OCI-LY1 (cell line): Measurements from ENCODE around the gene ALOX15.

Source experiments
- EZH2 ChIP-seq: fragments of 200-600 bp; sonication (generic), shearing (Covaris generic); IDR thresholded peaks from 2 replicates; pipeline ENCODE4 v1.8.0; 2017; ENCODE audit warnings: borderline replicate concordance, mixed run types, mild to moderate bottlenecking, antibody characterized with exemption, low read length, moderate library complexity, mixed read lengths
- TF ChIP-seq, protein P1 (sequence below): fragments of 200-600 bp; sonication (generic), shearing (Covaris generic); IDR thresholded peaks from 2 replicates; pipeline ENCODE4 v1.5.1; 2017; ENCODE audit warnings: mild to moderate bottlenecking, antibody characterized with exemption, low read length, moderate library complexity, mixed read lengths

DNA sequence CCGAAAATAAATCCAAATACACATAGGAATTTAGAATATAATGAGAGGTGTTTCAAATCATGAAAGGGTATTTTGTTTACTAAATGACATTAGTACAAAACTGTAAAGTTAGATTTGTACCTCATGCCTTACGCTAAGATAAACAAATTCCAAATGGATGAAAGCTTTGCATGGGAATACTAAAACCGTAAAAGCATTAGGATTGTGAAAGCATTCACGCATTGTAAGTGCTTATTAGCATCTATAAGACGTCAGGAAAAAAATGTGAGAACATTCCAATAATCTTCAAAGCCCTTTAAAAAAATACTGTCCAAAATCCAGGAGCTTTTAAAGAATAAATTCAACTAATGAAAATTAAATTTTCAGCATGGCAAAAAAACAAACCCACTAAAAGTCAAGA is 24.8 kb upstream of the ALOX15 start:
- TF ChIP-seq, protein P1, sequence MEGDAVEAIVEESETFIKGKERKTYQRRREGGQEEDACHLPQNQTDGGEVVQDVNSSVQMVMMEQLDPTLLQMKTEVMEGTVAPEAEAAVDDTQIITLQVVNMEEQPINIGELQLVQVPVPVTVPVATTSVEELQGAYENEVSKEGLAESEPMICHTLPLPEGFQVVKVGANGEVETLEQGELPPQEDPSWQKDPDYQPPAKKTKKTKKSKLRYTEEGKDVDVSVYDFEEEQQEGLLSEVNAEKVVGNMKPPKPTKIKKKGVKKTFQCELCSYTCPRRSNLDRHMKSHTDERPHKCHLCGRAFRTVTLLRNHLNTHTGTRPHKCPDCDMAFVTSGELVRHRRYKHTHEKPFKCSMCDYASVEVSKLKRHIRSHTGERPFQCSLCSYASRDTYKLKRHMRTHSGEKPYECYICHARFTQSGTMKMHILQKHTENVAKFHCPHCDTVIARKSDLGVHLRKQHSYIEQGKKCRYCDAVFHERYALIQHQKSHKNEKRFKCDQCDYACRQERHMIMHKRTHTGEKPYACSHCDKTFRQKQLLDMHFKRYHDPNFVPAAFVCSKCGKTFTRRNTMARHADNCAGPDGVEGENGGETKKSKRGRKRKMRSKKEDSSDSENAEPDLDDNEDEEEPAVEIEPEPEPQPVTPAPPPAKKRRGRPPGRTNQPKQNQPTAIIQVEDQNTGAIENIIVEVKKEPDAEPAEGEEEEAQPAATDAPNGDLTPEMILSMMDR: no peak
- TF ChIP-seq EZH2: no peak
